HCT116 (cell line): Measurements from ENCODE around the gene GON4L.
"Not testable (repeated sequence)": the region's sequence is repeated elsewhere in the genome, so short reads cannot be mapped to it uniquely, and the experiment has no call there.

ENCODE experiments used
- CEBPB ChIP-seq: IDR thresholded peaks from 2 replicates; pipeline ENCODE4 v1.6.1; 2012; ENCODE audit warnings: low read depth
- JUND ChIP-seq: IDR thresholded peaks from 2 replicates; pipeline ENCODE4 v1.6.1; 2012
- POLR2A ChIP-seq: IDR thresholded peaks from 2 replicates; pipeline ENCODE4 v1.7.0; 2011; ENCODE audit warnings: borderline replicate concordance; ENCODE audit not compliant: insufficient read depth, insufficient read length; ENCODE audit errors: extremely low read depth
- RAD21 ChIP-seq: IDR thresholded peaks from 2 replicates; pipeline ENCODE4 v1.6.1; 2012; ENCODE audit warnings: low read depth, mild to moderate bottlenecking
- YY1 ChIP-seq: IDR thresholded peaks from 2 replicates; pipeline ENCODE4 v1.6.1; 2011; ENCODE audit warnings: low read length, low read depth, moderate library complexity, mild to moderate bottlenecking; ENCODE audit not compliant: insufficient replicate concordance; ENCODE audit errors: extremely low read depth
- ZFX ChIP-seq: fragments of 450-650 bp; IDR thresholded peaks from 2 replicates; pipeline ENCODE4 v1.6.1; 2017
- TF ChIP-seq, protein P1 (sequence below): IDR thresholded peaks from 2 replicates; pipeline ENCODE4 v1.6.1; 2012; ENCODE audit warnings: low read depth
- TF ChIP-seq, protein P2 (sequence below), 3 experiments: fragments of 200-600 bp in 1 of 3; sonication (generic) in 1 of 3; IDR thresholded peaks in 2 of 3; conservative IDR thresholded peaks in 1 of 3; 2 replicates each; pipeline ENCODE4 v1.5.1; 2012 to 2017; ENCODE audit warnings: low read depth in 2 of 3, low read length in 2 of 3, antibody characterized with exemption in 1 of 3, borderline replicate concordance in 1 of 3, control low read depth in 1 of 3, mild to moderate bottlenecking in 1 of 3, mixed read lengths in 1 of 3, mixed run types in 1 of 3, moderate library complexity in 1 of 3; ENCODE audit not compliant: insufficient read depth in 1 of 3

DNA sequence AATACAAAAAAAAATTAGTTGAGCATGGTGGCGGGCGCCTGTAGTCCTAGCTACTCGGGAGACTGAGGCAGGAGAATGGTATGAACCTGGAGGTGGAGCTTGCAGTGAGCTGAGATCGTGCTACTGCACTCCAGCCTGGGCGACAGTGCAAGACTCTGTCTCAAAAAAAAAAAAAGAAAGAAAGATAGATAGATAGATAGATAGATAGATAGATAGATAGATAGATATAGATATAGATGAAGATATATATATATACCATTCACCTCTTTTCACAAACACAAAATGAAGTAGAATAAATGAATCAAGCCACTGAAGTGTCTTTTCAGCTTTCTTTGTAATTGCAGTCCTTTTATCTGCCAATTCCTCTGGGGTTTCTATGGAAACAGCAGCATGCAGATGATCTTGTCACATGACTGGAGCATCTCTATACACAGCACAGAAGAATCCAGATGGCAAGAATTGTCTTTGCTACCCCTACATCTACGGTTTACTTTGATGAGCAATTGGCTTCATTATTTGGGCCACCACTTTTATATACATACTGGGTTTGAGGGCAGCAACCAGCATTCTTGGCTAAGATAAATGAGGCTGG, 138.4 kb downstream of the GON4L start:
- TF ChIP-seq, protein P1, sequence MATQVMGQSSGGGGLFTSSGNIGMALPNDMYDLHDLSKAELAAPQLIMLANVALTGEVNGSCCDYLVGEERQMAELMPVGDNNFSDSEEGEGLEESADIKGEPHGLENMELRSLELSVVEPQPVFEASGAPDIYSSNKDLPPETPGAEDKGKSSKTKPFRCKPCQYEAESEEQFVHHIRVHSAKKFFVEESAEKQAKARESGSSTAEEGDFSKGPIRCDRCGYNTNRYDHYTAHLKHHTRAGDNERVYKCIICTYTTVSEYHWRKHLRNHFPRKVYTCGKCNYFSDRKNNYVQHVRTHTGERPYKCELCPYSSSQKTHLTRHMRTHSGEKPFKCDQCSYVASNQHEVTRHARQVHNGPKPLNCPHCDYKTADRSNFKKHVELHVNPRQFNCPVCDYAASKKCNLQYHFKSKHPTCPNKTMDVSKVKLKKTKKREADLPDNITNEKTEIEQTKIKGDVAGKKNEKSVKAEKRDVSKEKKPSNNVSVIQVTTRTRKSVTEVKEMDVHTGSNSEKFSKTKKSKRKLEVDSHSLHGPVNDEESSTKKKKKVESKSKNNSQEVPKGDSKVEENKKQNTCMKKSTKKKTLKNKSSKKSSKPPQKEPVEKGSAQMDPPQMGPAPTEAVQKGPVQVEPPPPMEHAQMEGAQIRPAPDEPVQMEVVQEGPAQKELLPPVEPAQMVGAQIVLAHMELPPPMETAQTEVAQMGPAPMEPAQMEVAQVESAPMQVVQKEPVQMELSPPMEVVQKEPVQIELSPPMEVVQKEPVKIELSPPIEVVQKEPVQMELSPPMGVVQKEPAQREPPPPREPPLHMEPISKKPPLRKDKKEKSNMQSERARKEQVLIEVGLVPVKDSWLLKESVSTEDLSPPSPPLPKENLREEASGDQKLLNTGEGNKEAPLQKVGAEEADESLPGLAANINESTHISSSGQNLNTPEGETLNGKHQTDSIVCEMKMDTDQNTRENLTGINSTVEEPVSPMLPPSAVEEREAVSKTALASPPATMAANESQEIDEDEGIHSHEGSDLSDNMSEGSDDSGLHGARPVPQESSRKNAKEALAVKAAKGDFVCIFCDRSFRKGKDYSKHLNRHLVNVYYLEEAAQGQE = not testable (repeated sequence)
- TF ChIP-seq RAD21, ZFX, JUND, YY1, POLR2A, CEBPB: not testable (repeated sequence)
- TF ChIP-seq, protein P2, sequence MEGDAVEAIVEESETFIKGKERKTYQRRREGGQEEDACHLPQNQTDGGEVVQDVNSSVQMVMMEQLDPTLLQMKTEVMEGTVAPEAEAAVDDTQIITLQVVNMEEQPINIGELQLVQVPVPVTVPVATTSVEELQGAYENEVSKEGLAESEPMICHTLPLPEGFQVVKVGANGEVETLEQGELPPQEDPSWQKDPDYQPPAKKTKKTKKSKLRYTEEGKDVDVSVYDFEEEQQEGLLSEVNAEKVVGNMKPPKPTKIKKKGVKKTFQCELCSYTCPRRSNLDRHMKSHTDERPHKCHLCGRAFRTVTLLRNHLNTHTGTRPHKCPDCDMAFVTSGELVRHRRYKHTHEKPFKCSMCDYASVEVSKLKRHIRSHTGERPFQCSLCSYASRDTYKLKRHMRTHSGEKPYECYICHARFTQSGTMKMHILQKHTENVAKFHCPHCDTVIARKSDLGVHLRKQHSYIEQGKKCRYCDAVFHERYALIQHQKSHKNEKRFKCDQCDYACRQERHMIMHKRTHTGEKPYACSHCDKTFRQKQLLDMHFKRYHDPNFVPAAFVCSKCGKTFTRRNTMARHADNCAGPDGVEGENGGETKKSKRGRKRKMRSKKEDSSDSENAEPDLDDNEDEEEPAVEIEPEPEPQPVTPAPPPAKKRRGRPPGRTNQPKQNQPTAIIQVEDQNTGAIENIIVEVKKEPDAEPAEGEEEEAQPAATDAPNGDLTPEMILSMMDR (IDR thresholded peaks at IDR 0.05 in 2 of 3, conservative IDR thresholded peaks at IDR 0.05 in 1 of 3; ENCODE audit: borderline replicate concordance in 1 of 3, insufficient read depth in 1 of 3, low read depth in 2 of 3, low read length in 2 of 3) = not testable (repeated sequence)
